ENCODE measurements around the gene LENG8.
"Not testable (repeated sequence)": the region's sequence is repeated elsewhere in the genome, so short reads cannot be mapped to it uniquely, and the experiment has no call there.

The LENG8 gene

DNA sequence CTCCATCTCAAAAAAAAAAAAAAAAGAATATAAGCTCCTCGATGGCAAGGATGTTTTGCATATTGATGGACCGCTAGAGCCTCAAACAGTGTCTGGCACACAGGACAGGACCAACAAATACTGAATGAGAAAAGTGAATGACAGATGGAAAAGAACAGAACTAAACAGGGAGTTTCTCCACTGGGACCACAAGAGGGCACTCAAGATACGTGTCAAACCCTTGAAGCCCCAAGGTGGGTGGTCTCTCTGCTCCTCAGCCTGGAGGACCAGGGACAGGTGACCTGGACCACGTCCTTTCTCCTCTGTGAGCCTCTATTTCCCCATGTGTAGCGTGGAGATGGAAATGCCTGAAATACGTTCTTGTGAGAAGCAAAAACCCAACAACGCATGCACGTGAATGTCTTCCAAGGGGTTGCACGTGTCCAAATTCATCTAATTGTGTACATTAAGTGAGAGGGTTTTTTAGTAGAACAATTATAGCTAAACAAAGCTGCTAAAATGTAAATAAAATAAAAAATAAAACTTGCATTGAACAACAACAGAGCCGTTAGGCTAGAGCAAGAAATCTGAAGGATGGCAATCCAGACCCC is 29.8 kb downstream of the LENG8 start:
- FAIRE-seq (no peak), DNase-seq (ENCODE audit: low spot score) (no peak)

DNA sequence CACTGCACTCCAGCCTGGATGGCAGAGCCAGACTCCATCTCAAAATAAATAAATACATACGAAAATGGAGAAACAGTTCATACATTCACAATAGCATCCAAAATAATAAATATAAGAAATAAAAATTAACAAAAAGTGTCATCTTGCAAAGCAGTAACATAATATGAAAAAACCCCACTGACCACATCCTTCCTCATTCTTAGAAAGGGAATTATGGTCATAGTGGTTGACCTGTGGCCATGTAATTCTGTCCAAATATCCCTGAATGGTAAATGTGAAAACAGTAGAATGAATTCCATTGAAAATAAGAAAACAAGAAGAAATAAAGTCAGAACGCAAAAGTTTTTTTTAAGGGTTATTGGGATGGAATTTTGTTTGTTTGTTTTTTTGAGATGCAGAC is 31.1 kb downstream of the LENG8 start:
- FAIRE-seq = no peak
- DNase-seq (ENCODE audit: low spot score) = no peak

- DNase-seq (ENCODE audit: low spot score) (no peak), FAIRE-seq (no peak)
Measured at GRCh38 chr19:54481326-54481930, 32.4 kb downstream of the LENG8 start.

- DNase-seq (ENCODE audit: low spot score) (no peak), FAIRE-seq (no peak)
Measured at GRCh38 chr19:54482889-54483288, 33.9 kb downstream of the LENG8 start.

DNA sequence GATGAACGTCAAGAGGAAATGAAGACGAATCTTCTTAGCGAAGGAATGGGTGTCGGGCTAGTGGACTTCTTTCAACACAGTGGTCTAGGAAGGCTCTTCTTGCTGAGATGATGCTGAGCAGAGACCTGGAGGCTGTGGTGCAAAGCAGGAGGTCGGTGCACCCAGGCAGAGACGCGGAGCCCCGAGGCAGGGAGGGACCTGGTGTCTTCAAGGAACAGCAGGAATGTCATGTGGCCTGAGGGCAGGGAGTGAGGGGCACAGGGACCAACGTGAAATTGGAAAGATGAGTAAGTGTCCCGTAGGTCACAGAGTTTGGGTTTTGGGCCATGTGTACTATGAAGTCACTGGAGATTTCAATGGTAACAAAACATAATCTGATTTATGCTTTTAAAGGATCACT is 35.5 kb downstream of the LENG8 start:
- FAIRE-seq = no peak
- no peak for DNase-seq (ENCODE audit: low spot score)

- DNase-seq (ENCODE audit: low spot score) = no peak
Measured at GRCh38 chr19:54485851-54486250, 36.9 kb downstream of the LENG8 start.

GRCh38 chr19:54489341-54489740 is 40.3 kb downstream of the LENG8 start:
- no peak for FAIRE-seq
- no peak for DNase-seq (ENCODE audit: low spot score)

More at GRCh38 chr19:54485851-54486250, 36.9 kb downstream of the LENG8 start:
- FAIRE-seq = no peak

- no peak for DNase-seq (ENCODE audit: low spot score)
- FAIRE-seq = no peak
Measured at GRCh38 chr19:54489766-54490165, 40.8 kb downstream of the LENG8 start.

- DNase-seq (ENCODE audit: low spot score) = no peak
- FAIRE-seq = no peak
Measured at GRCh38 chr19:54492568-54492967, 43.6 kb downstream of the LENG8 start.

- not testable (repeated sequence) for DNase-seq (ENCODE audit: low spot score); FAIRE-seq
Measured at GRCh38 chr19:54493056-54493455, 44.1 kb downstream of the LENG8 start.

- DNase-seq (ENCODE audit: low spot score) (no peak), FAIRE-seq (no peak)
Measured at GRCh38 chr19:54493967-54494585, 45.1 kb downstream of the LENG8 start.

DNA sequence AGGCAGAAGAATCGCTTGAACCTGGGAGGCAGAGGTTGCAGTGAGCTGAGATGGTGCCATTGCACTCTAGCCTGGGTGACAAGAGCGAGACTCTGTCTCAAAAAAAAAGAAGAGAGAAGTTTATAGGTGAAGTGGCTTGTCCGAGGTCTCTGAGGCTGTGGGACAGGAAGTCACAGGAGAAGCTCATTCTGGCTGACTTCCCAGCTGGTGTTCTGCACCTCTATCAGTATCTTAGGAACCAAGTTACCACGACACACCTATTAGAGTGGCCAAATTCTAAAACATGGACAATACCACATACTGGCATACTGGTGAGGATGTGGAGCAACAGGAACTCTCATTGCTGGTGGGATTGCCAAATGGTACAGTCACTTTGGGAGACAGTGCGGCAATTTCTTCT is 46.3 kb downstream of the LENG8 start:
- FAIRE-seq; DNase-seq (ENCODE audit: low spot score): not testable (repeated sequence)

GRCh38 chr19:54497747-54498450 is 48.9 kb downstream of the LENG8 start:
- not testable (repeated sequence) for FAIRE-seq; DNase-seq (ENCODE audit: low spot score)

GRCh38 chr19:54498451-54498772 is 49.4 kb downstream of the LENG8 start:
- not testable (repeated sequence) for FAIRE-seq; DNase-seq (ENCODE audit: low spot score)

- FAIRE-seq (no peak), DNase-seq (ENCODE audit: low spot score) (no peak)
Measured at GRCh38 chr19:54502518-54503048, 53.6 kb downstream of the LENG8 start, which contains the start of gene LAIR2. LAIR2 (plus strand) TSS chr19:54502831; CDS start chr19:54502919, 88 bp downstream.

DNA sequence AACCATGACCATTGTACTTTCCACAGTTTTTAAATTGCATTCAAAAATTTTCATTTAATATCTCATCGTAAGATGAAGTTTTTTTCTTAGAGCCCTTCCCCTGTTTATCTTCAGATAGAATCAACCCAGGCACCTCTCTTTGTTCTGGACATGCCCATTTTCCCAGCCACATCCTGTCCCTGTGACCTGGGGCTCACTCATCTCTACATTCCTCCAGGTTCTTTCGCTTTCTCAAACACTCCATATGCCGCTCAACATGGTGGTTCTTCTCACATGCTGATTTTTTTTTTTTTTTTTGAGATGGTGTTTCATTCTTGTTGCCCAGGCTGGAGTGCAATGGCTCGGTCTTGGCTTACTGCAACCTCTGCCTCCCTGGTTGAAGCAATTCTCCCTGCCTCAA is 56.5 kb downstream of the LENG8 start:
- FAIRE-seq = not testable (repeated sequence)

GRCh38 chr19:54506079-54506478 is 57.1 kb downstream of the LENG8 start:
- FAIRE-seq (no peak), DNase-seq (ENCODE audit: low spot score) (no peak)

More for the DNA sequence above, 56.5 kb downstream of the LENG8 start:
- not testable (repeated sequence) for DNase-seq (ENCODE audit: low spot score)

- not testable (repeated sequence) for FAIRE-seq
Measured at GRCh38 chr19:54507038-54507717, 58.2 kb downstream of the LENG8 start.

GRCh38 chr19:54507824-54508223 is 58.8 kb downstream of the LENG8 start:
- no peak for FAIRE-seq
- DNase-seq (ENCODE audit: low spot score) = no peak

More at GRCh38 chr19:54507038-54507717, 58.2 kb downstream of the LENG8 start:
- DNase-seq (ENCODE audit: low spot score) = not testable (repeated sequence)

DNA sequence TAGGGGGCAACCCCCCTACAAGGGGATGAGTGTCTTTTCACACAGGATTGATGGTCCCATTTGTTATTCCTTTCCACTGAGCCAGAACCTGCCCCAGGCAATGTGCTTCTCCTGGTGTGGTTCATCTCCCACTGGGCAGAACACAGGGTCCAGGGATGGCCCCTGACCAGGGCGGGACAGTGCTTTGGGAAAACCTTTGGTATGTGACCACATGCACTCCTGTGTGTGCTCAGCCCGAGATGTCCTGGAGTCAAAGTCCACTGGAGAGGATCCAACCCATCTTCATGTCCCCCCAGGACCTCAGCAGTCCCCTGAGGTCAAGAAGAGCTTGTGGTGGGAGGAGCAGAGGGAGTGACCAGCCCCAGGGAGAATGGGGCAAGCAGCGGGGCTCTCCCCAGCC is 59.5 kb downstream of the LENG8 start:
- DNase-seq (ENCODE audit: low spot score); FAIRE-seq: not testable (repeated sequence)

All from RCC 7860 (cell line).